Measurements from ENCODE around the gene KLRC4. TPM values are rescaled to one million over a fixed set of nuclear protein-coding genes. Genes with fewer than 3 reads are reported as not detected.

KLRC4 gene
- total RNA-seq, 3 donors from 2014 or later (not counting 1 experiment from before 2014, with no cell fraction given): 15.9 to 54.7 (median 51.4) TPM

- intact Hi-C loops (cut with micrococcal nuclease): loop anchor here (2.0 kb wide), 1 partner anchor 31 kb away; no protein-coding TSS in a partner anchor
- ATAC-seq (peak; percentile 52 to 71 (median 58)), DNase-seq (peak in 1 of 2 donors; percentile 68)
- Histone ChIP-seq H3K9me3 (ENCODE audit: control insufficient read depth, insufficient read depth, low read length) (no peaks in the 10 kb centered on the region), H3K4me3 (ENCODE audit: low read length) (peak overlapping the region; percentile 70), H3K4me1 (ENCODE audit: control insufficient read depth, insufficient read depth, low read length) (peaks cover 56% of the 10 kb centered on the region), H3K36me3 (ENCODE audit: control insufficient read depth, insufficient read depth, low read length) (peaks cover 21% of the 10 kb centered on the region), H3K27me3 (ENCODE audit: control insufficient read depth, insufficient read depth, low read length) (no peaks in the 10 kb centered on the region), H3K27ac (ENCODE audit: low read length) (peak overlapping the region; percentile 83)
- no peak overlapping the region for H3K4me3 Mint-ChIP-seq
- peaks cover 22% of the 10 kb centered on the region for H3K36me3 Mint-ChIP-seq
- peaks cover 0 to 2% of the 10 kb centered on the region in 2 donors for H3K9me3 Mint-ChIP-seq
- H3K4me1 Mint-ChIP-seq: peaks cover 26 to 41% of the 10 kb centered on the region in 2 donors
- TF ChIP-seq CTCF (IDR thresholded peaks at IDR 0.05): no peak
- H3K27ac Mint-ChIP-seq: no peak overlapping the region
- H3K27me3 Mint-ChIP-seq (ENCODE audit: low read depth in 2 of 2): no peaks in the 10 kb centered on the region
- 28% methylated on average over 19 of the region's 19 CpGs for WGBS (ENCODE audit: insufficient coverage)
These were observed 45.4 kb downstream of the KLRC4 start for GRCh38 chr12:10363914-10364814.

- peaks cover 0 to 2% of the 10 kb centered on the region in 2 donors for H3K9me3 Mint-ChIP-seq
- peak overlapping the region; percentile 83 for H3K27ac ChIP-seq (ENCODE audit: low read length)
- no peaks in the 10 kb centered on the region for H3K27me3 ChIP-seq (ENCODE audit: control insufficient read depth, insufficient read depth, low read length)
- no peak for TF ChIP-seq CTCF (IDR thresholded peaks at IDR 0.05)
- peaks cover 32 to 42% of the 10 kb centered on the region in 2 donors for H3K4me1 Mint-ChIP-seq
- H3K4me3 Mint-ChIP-seq: no peak overlapping the region
- H3K27me3 Mint-ChIP-seq (ENCODE audit: low read depth in 2 of 2): no peaks in the 10 kb centered on the region
- H3K36me3 Mint-ChIP-seq: peaks cover 18% of the 10 kb centered on the region
- ATAC-seq (no peak), DNase-seq (no peak)
- H3K4me1 ChIP-seq (ENCODE audit: control insufficient read depth, insufficient read depth, low read length): peaks cover 57% of the 10 kb centered on the region
- 89% methylated on average over 5 of the region's 5 CpGs for WGBS (ENCODE audit: insufficient coverage)
- H3K4me3 ChIP-seq (ENCODE audit: low read length): no peak overlapping the region
- no peaks in the 10 kb centered on the region for H3K9me3 ChIP-seq (ENCODE audit: control insufficient read depth, insufficient read depth, low read length)
- no peak overlapping the region for H3K27ac Mint-ChIP-seq
- intact Hi-C loops (cut with micrococcal nuclease): no loop called here
- peaks cover 18% of the 10 kb centered on the region for H3K36me3 ChIP-seq (ENCODE audit: control insufficient read depth, insufficient read depth, low read length)
These were observed 46.0 kb downstream of the KLRC4 start for GRCh38 chr12:10363658-10363913.

GRCh38 chr12:10362828-10363657 lies 46.5 kb downstream of the KLRC4 start:
- peak overlapping the region; percentile 46 for H3K27ac ChIP-seq (ENCODE audit: low read length)
- no peaks in the 10 kb centered on the region for H3K27me3 Mint-ChIP-seq (ENCODE audit: low read depth in 2 of 2)
- whole genome bisulfite sequencing (ENCODE audit: insufficient coverage): 45% methylated on average over 8 of the region's 9 CpGs
- H3K4me1 ChIP-seq (ENCODE audit: control insufficient read depth, insufficient read depth, low read length): peaks cover 59% of the 10 kb centered on the region
- peaks cover under 1% of the 10 kb centered on the region for H3K9me3 ChIP-seq (ENCODE audit: control insufficient read depth, insufficient read depth, low read length)
- H3K36me3 Mint-ChIP-seq: peaks cover 12% of the 10 kb centered on the region
- peak in 1 of 3 donors; percentile 4 for ATAC-seq
- intact Hi-C loops (cut with micrococcal nuclease): no loop called here
- H3K4me3 Mint-ChIP-seq: peak overlapping the region; percentile 67
- no peak overlapping the region for H3K4me3 ChIP-seq (ENCODE audit: low read length)
- H3K4me1 Mint-ChIP-seq: peaks cover 35 to 42% of the 10 kb centered on the region in 2 donors
- TF ChIP-seq CTCF (IDR thresholded peaks at IDR 0.05): no peak
- peaks cover 0 to under 1% of the 10 kb centered on the region in 2 donors for H3K9me3 Mint-ChIP-seq
- peaks cover 13% of the 10 kb centered on the region for H3K36me3 ChIP-seq (ENCODE audit: control insufficient read depth, insufficient read depth, low read length)
- no peak overlapping the region for H3K27ac Mint-ChIP-seq
- H3K27me3 ChIP-seq (ENCODE audit: control insufficient read depth, insufficient read depth, low read length): no peaks in the 10 kb centered on the region
- peak in 1 of 2 donors; percentile 66 for DNase-seq

All from natural killer cell (primary cell).